Central memory CD8-positive, alpha-beta T cell (primary cell): ENCODE data around the gene AOX1.
"Not testable (repeated sequence)": the region's sequence is repeated elsewhere in the genome, so short reads cannot be mapped to it uniquely, and the experiment has no call there.

Source experiments
- ATAC-seq: fragments of 150-1000 bp; cut with Tn5 transposase; replicated peaks from 2 replicates; pipeline ENCODE4 v1.10.0; 2022; ENCODE audit warnings: mild to moderate bottlenecking, moderate FRiP score, moderate number of reproducible peaks; ENCODE audit not compliant: poor library complexity, severe bottlenecking; ENCODE audit errors: extremely low read depth
- DNase-seq, 2 donors: peaks; one replicate each; pipeline ENCODE4 v3.0.0; 2021; ENCODE audit warnings: low spot score in 2 of 2
- H3K27ac Mint-ChIP-seq: one replicate; pipeline ENCODE4 v1.8.0; 2022; ENCODE audit warnings: low read depth, mild to moderate bottlenecking, moderate library complexity, mixed read lengths
- H3K27me3 Mint-ChIP-seq: one replicate; pipeline ENCODE4 v1.8.0; 2022; ENCODE audit warnings: mixed read lengths
- H3K36me3 Mint-ChIP-seq: one replicate; pipeline ENCODE4 v1.8.0; 2022; ENCODE audit warnings: mild to moderate bottlenecking, moderate library complexity, mixed read lengths; ENCODE audit not compliant: insufficient read depth
- H3K4me1 Mint-ChIP-seq: one replicate; pipeline ENCODE4 v1.8.0; 2022; ENCODE audit warnings: mixed read lengths
- H3K4me3 Mint-ChIP-seq: one replicate; pipeline ENCODE4 v1.8.0; 2022; ENCODE audit warnings: mild to moderate bottlenecking, moderate library complexity, mixed read lengths
- H3K9me3 Mint-ChIP-seq: one replicate; pipeline ENCODE4 v1.8.0; 2022; ENCODE audit warnings: mixed read lengths

AOX1 gene

DNA sequence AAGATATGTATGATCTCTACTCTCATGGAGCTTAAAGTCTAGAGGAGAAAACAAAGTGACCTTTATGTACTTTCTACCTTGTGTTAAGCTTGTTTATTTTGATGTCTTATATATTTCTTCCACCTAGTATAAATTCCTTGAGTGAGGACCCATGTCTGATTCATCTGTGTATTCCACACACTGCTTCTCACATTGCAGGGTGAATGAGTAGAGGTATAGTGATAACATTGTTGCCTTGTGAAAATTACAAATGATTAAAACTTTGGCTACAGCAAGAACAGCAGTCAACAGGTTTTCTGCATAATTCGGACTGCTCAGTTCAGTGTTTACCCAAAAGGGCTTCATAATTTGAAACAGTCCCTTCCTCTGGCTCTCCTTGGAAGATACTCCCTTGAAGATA lies 36.3 kb downstream of the AOX1 start:
- Mint-ChIP-seq H3K4me3 (no peak overlapping the region), H3K4me1 (no peaks in the 10 kb centered on the region), H3K27me3 (peaks cover 35% of the 10 kb centered on the region), H3K36me3 (peaks cover 2% of the 10 kb centered on the region), H3K9me3 (no peaks in the 10 kb centered on the region), H3K27ac (no peak overlapping the region)
- ATAC-seq (no peak), DNase-seq (no peak)

DNA sequence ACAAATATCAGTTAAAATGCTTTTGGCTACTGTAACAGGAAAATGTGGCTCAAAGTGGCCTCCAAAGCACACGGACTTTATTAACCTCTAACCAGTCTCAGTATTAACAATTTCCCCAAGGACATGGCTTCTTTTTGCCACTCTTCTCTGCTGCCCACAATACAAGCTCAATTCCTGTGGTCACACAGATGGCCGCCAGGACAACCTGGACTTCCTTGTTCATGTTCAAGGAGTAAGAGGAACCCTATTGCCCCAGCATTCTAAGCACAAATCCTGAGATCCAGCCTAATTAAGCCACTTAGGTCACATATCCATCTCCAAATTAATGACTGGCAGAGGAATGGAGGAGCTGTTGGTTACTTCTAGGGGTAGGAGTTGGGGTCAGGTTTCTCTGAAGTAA lies 38.2 kb downstream of the AOX1 start:
- peaks cover 52% of the 10 kb centered on the region for H3K27me3 Mint-ChIP-seq
- no peaks in the 10 kb centered on the region for H3K4me1 Mint-ChIP-seq
- H3K36me3 Mint-ChIP-seq, result peaks cover 2% of the 10 kb centered on the region
- H3K4me3 Mint-ChIP-seq, result no peak overlapping the region
- no peak overlapping the region for H3K27ac Mint-ChIP-seq
- no peak for ATAC-seq
- no peak for DNase-seq
- H3K9me3 Mint-ChIP-seq, result no peaks in the 10 kb centered on the region

DNA sequence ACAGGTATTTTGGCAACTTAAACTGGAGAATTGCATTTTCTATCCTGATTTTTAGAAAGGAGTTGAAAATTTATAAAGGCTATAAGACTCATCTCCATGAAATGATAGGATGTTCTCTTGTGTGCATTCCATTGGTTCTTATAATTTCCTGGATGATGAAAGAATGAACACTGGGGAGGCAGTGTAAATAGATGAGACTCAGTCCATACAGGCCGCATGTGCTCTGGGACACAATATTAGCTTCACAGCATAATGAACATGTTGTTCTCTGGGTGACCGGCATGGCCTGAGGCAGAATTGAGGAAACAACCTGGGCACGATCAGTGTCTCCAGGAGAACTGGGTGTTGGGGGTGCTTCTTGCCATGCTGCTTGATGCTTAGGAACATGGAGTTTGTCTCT lies 38.8 kb downstream of the AOX1 start:
- Mint-ChIP-seq H3K4me1 (no peaks in the 10 kb centered on the region), H3K4me3 (no peak overlapping the region), H3K36me3 (peaks cover 2% of the 10 kb centered on the region), H3K27me3 (peaks cover 58% of the 10 kb centered on the region), H3K27ac (no peak overlapping the region), H3K9me3 (no peaks in the 10 kb centered on the region)
- no peak for DNase-seq
- ATAC-seq, result no peak

DNA sequence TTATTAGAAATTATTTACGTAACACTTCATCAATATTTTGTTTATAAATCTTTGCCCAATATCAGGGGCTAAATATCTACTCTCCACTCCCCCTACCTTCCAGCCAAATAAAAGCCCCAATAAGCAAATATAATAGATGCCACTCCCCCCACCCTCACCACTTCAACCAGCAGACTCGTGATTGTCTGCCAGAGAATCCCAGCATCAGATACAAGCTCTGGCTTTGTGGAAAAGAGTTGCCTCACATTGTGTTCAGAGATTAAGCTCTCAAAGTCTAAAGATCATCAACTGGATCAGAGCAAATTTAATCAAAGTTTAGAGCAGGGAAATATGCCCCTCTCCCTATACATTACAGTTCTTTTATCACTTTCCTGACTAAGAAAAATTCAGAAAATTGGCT lies 39.5 kb downstream of the AOX1 start:
- DNase-seq (no peak), ATAC-seq (no peak)
- Mint-ChIP-seq H3K4me3 (no peak overlapping the region), H3K36me3 (peaks cover 2% of the 10 kb centered on the region), H3K27me3 (peaks cover 62% of the 10 kb centered on the region), H3K27ac (no peak overlapping the region), H3K9me3 (no peaks in the 10 kb centered on the region), H3K4me1 (no peaks in the 10 kb centered on the region)

DNA sequence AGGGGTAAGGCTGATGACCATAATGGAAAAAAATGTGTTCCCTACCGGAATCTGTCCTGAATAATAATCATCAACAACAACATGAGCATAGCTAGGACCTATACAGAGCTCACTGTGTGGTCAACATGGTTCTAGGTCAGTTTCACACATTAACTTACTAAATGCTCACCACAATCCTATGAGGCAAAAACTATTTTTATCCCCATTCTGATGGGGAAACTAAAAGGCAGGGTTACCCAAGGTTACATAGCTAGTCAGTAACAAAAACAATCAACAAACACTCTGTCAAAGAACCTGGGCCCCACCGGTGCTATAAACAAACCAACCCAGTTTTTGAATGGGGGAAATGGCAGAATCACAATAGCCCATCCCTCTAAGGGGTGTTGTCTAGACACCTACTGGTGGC lies 40.1 kb downstream of the AOX1 start:
- ATAC-seq, result no peak
- H3K4me1 Mint-ChIP-seq, result no peaks in the 10 kb centered on the region
- DNase-seq, result no peak
- no peak overlapping the region for H3K4me3 Mint-ChIP-seq
- H3K27me3 Mint-ChIP-seq, result peaks cover 62% of the 10 kb centered on the region
- H3K36me3 Mint-ChIP-seq, result peaks cover 2% of the 10 kb centered on the region
- no peaks in the 10 kb centered on the region for H3K9me3 Mint-ChIP-seq
- no peak overlapping the region for H3K27ac Mint-ChIP-seq

DNA sequence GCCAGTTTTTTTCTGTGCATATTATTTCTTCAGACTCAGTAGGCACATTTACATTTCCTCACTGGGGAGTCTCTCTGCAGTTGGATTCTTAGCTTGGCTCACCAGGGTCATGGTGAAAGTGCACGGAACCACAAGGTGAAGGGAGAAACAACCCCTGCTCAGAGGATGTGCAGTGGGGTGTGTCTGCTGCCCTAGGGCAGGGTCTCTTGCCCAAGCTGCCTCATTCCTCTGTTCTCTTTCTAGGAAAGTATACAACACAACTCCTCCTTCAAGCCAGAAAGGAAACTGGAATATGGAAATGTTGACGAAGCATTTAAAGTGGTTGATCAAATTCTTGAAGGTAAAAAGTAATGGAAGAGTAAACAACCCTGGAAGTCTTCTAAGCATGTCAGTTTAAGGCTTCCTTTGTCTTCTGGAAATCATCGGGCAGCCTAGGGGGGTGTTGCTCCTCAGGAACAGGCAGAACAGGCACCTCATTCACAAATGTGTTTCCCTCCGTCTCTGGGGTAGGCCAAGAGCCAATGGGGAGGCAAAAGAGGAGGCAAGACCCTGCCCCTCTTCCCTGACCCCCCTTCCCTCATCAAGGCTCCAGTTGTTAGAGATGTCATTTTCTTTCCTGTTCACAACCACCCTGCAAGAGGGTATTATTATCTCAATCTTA lies 41.4 kb downstream of the AOX1 start:
- Mint-ChIP-seq H3K9me3 (no peaks in the 10 kb centered on the region), H3K4me3 (no peak overlapping the region), H3K27me3 (peaks cover 62% of the 10 kb centered on the region), H3K36me3 (peaks cover 2% of the 10 kb centered on the region), H3K27ac (no peak overlapping the region), H3K4me1 (no peaks in the 10 kb centered on the region)
- no peak for ATAC-seq
- no peak for DNase-seq

DNA sequence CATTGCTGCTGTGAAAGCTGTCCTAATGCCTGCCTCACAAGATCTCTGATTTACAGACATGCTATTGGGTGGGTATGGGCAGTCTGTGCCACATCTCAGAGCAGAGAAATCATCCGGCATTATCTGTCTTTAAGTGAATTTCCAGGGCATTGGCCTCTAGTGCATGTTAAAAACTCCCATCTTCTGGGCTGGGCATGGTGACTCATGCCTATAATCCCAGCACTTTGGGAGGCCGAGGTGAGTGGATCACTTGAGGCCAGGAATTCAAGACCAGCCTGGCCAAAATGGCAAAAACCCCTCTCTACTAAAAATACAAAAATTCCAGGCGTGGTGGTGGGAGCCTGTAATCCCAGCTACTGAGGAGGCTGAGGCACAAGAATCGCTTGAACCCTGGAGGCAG lies 42.6 kb downstream of the AOX1 start:
- not testable (repeated sequence) for ATAC-seq, H3K4me3 Mint-ChIP-seq, H3K4me1 Mint-ChIP-seq, H3K36me3 Mint-ChIP-seq, DNase-seq, H3K27ac Mint-ChIP-seq, H3K9me3 Mint-ChIP-seq
- H3K27me3 Mint-ChIP-seq, result peaks cover 59% of the 10 kb centered on the region

DNA sequence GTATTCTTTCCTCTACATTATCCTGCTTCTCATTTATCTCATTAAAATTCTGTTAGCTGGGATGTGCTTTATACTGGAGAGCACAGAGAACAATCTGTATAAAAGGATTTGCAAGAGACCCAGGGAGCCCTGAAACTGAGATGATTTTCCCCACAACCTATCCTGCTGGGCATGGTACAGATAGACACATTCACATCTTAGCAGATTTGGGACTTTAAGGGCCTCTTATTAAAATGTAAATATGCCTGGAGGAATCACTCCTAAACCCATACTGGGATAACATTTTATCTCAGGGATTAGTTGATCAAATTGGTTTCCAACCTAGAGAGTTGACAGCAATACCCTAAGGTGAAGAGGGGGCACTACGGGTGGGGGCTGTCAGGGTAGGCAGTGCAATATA lies 45.5 kb downstream of the AOX1 start:
- Mint-ChIP-seq H3K36me3 (peaks cover 2% of the 10 kb centered on the region), H3K27me3 (peaks cover 66% of the 10 kb centered on the region), H3K9me3 (no peaks in the 10 kb centered on the region), H3K4me1 (no peaks in the 10 kb centered on the region), H3K27ac (no peak overlapping the region), H3K4me3 (no peak overlapping the region)
- ATAC-seq (no peak), DNase-seq (no peak)

DNA sequence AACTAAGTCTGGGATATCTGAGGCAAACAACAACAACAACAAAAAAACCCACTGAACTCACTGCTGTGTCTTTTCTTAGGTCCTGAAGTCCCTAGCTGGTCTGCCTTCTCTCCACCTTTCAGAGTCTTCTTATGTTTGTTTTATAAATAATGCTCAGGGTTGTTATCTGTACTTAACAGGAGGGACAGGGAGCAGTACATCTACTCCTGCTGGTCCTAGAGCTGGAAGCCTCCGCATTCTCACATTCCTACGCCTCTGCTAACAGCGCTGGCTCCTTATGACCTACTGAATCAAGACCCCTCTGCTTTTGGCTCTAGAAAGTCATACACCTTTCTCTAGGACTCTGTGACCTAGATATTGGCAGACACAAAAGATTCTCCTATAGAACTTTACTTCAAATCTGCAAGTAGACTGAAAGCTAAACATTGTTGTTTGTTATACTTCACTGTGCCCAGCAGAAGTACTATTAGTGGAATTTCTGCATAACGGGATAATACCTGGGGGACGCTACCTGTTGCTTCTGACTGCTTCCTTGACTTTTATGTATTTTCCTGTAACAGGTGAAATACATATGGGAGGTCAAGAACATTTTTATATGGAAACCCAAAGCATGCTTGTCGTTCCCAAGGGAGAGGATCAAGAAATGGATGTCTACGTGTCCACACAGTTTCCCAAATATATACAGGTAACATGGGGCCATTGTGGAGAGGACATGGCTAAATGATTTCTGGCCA lies 48.6 kb downstream of the AOX1 start:
- H3K36me3 Mint-ChIP-seq, result no peaks in the 10 kb centered on the region
- no peak overlapping the region for H3K4me3 Mint-ChIP-seq
- H3K4me1 Mint-ChIP-seq, result no peaks in the 10 kb centered on the region
- H3K27me3 Mint-ChIP-seq, result peaks cover 63% of the 10 kb centered on the region
- no peaks in the 10 kb centered on the region for H3K9me3 Mint-ChIP-seq
- H3K27ac Mint-ChIP-seq, result no peak overlapping the region
- DNase-seq (no peak), ATAC-seq (no peak)

DNA sequence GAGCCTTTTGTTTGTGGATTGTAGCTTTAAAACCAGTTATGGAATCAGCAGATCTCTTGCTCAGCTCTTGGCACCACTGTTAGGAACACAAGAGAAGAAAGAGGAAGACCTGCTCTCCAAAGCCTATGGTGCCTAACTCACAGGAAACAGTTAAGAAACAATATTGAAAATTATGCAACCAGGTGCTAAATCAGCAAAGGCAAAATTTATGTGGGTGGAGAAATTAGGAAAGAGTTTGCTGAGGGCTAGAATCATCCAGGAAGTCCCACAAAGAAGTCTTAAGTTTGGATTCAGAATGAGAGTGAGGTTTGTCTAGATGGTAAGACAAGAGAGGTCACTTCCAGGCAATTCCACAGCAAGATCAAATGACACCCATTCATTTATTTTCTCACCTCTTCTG lies 49.4 kb downstream of the AOX1 start:
- ATAC-seq, result no peak
- H3K27me3 Mint-ChIP-seq, result peaks cover 56% of the 10 kb centered on the region
- H3K27ac Mint-ChIP-seq, result no peak overlapping the region

DNA sequence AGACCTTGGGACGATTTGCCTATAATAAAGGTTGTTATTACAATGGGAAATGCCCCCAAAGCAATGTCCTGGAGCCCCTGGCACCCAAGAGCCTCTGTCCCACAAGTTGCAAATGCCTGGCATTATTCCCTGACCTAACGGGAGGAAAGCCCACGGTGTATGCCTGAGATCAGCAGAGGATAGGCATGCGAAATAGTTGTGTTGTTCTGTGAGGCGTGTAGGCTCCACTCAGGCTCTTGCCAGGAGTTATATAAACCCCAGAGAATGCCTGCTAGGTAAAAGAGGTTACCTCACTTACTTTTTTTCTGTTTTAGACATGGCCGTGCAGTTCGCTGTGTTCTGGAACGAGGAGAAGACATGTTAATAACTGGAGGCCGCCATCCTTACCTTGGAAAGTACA lies 52.1 kb downstream of the AOX1 start:
- ATAC-seq (no peak), DNase-seq (no peak)
- H3K4me3 Mint-ChIP-seq, result no peak overlapping the region
- peaks cover 56% of the 10 kb centered on the region for H3K27me3 Mint-ChIP-seq
- H3K27ac Mint-ChIP-seq, result no peak overlapping the region
- no peaks in the 10 kb centered on the region for H3K9me3 Mint-ChIP-seq
- H3K36me3 Mint-ChIP-seq, result no peaks in the 10 kb centered on the region
- no peaks in the 10 kb centered on the region for H3K4me1 Mint-ChIP-seq

More for the DNA sequence above, 49.4 kb downstream of the AOX1 start:
- no peak for DNase-seq
- no peaks in the 10 kb centered on the region for H3K4me1 Mint-ChIP-seq
- H3K36me3 Mint-ChIP-seq, result no peaks in the 10 kb centered on the region
- no peaks in the 10 kb centered on the region for H3K9me3 Mint-ChIP-seq
- no peak overlapping the region for H3K4me3 Mint-ChIP-seq

DNA sequence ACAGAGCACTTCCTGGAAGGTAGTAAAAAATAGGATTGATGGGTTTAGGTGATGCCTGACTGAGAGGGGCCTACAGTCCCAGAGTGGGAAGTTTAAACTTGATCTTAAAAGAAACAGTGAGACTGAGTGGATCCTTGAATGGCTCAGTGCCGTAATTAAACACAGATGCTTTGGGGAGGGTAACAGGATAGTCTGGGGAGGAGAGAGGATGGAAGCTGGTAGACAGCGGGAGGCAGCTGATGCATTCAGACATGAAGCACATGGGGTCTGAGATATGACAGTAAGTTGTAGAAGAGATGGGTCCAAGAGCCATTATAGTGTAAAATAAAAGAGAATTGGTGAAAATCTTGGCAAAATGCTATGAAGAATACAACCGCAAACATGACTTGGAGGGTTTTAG lies 54.4 kb downstream of the AOX1 start:
- no peaks in the 10 kb centered on the region for H3K36me3 Mint-ChIP-seq
- H3K9me3 Mint-ChIP-seq, result no peaks in the 10 kb centered on the region
- ATAC-seq (no peak), DNase-seq (no peak)
- peaks cover 38% of the 10 kb centered on the region for H3K27me3 Mint-ChIP-seq
- no peaks in the 10 kb centered on the region for H3K4me1 Mint-ChIP-seq
- no peak overlapping the region for H3K4me3 Mint-ChIP-seq
- H3K27ac Mint-ChIP-seq, result no peak overlapping the region

DNA sequence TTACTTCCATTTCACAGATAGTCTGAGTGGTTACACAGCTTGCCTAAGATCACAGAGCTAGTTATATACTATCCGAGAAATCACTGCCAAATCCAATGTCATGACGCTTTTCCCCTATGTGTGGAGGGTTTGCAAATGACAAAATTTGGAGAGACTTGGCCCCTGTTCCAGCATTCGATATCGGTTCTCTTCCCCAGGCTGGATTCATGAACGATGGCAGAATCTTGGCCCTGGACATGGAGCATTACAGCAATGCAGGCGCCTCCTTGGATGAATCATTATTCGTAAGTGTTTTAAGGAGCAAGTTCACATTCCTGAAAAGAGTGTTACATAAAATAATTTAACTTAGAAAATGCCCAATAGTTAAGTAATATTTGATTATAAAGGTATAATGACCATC lies 55.1 kb downstream of the AOX1 start:
- Mint-ChIP-seq H3K4me1 (no peaks in the 10 kb centered on the region), H3K27me3 (peaks cover 31% of the 10 kb centered on the region), H3K36me3 (no peaks in the 10 kb centered on the region), H3K4me3 (no peak overlapping the region), H3K27ac (no peak overlapping the region), H3K9me3 (no peaks in the 10 kb centered on the region)
- no peak for ATAC-seq
- DNase-seq, result no peak
